A673 (cell line): Measurements from ENCODE around the gene PRKCB.

Experiments
- EZH2 ChIP-seq: fragments of 200-600 bp; sonication (generic); IDR thresholded peaks from 2 replicates; pipeline ENCODE4 v1.6.1; 2017; ENCODE audit warnings: borderline replicate concordance, low read depth, mild to moderate bottlenecking, mixed read lengths, antibody characterized with exemption, low read length; ENCODE audit not compliant: poor library complexity, severe bottlenecking
- TF ChIP-seq, protein P1 (sequence below): fragments of 300-800, 200-600 bp; sonication (generic); conservative IDR thresholded peaks from 2 replicates; pipeline ENCODE4 v1.5.1; 2017; ENCODE audit warnings: low read depth, mild to moderate bottlenecking, antibody characterized with exemption, low read length, moderate library complexity, mixed read lengths

DNA sequence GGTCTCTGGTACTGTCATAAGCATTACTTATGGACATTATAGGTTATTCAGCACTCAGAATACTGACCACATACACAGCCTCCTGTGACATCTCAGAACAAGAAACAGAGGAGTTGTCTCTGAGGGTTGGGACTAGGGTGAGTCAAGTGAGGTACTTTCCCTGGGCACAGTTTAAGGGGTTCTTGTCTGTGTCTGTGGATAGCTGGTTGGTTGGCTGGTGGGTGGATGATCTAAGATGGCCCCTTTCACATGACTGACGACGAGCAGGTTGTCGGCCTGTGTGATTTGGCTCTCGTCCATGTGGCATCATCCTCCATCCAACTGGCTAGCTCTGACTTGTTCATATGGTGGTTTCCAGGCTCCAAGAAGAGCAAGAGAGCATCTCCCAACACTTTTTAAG lies 163.9 kb downstream of the PRKCB start:
- TF ChIP-seq, protein P1, sequence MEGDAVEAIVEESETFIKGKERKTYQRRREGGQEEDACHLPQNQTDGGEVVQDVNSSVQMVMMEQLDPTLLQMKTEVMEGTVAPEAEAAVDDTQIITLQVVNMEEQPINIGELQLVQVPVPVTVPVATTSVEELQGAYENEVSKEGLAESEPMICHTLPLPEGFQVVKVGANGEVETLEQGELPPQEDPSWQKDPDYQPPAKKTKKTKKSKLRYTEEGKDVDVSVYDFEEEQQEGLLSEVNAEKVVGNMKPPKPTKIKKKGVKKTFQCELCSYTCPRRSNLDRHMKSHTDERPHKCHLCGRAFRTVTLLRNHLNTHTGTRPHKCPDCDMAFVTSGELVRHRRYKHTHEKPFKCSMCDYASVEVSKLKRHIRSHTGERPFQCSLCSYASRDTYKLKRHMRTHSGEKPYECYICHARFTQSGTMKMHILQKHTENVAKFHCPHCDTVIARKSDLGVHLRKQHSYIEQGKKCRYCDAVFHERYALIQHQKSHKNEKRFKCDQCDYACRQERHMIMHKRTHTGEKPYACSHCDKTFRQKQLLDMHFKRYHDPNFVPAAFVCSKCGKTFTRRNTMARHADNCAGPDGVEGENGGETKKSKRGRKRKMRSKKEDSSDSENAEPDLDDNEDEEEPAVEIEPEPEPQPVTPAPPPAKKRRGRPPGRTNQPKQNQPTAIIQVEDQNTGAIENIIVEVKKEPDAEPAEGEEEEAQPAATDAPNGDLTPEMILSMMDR = no peak
- TF ChIP-seq EZH2 = no peak
